ENCODE data around the gene LZTR1. TPM values are rescaled to one million over a fixed set of nuclear protein-coding genes. Genes with fewer than 3 reads are reported as not detected.

Gene LZTR1
- total and polyA plus RNA-seq, 10 of the 15 experiments (the other 5 are each of a cell fraction or from before 2014, with no cell fraction given): 0.82 to 50.3 (median 19.3) TPM

GRCh38 chr22:20967697-20968211 is 14.3 kb upstream of the LZTR1 start:
- no peak overlapping the region for H3K4me3 ChIP-seq
- no peak overlapping the region for H3K4me2 ChIP-seq (ENCODE audit: control insufficient read depth, insufficient read depth)
- ChIA-PET CTCF (interaction anchor here (0.8 kb wide), 1 partner anchor 14 kb away, joined by 3 read pairs; the partner anchor contains the start of gene LZTR1), POLR2A (no interaction called here), RAD21 (ENCODE audit: unreplicated experiment) (no interaction called here), SMC1A (ENCODE audit: uncharacterized antibody, unreplicated experiment) (no interaction called here)
- H3K27me3 ChIP-seq (replicated peaks in 1 of 2; ENCODE audit: control insufficient read depth in 2 of 2, insufficient read depth in 2 of 2, low read length in 1 of 2): peaks cover 2 to 4% of the 10 kb centered on the region in 2 experiments; a peak in 3 of 4 replicates
- FAIRE-seq (no peak), ATAC-seq (no peak), DNase-seq (ENCODE audit: low read depth, low spot score) (no peak)
- H4K20me1 ChIP-seq (ENCODE audit: control insufficient read depth, insufficient read depth): no peaks in the 10 kb centered on the region; the same call in 1 of the 2 replicates
- no peak overlapping the region for H3K27ac ChIP-seq (ENCODE audit: control insufficient read depth, insufficient read depth)
- no peaks in the 10 kb centered on the region for H3K36me3 ChIP-seq (ENCODE audit: control insufficient read depth in 2 of 2, insufficient read depth in 2 of 2, low read length in 1 of 2)
- no peak overlapping the region for H3K9ac ChIP-seq (ENCODE audit: control insufficient read depth, insufficient read depth, low read length)
- in situ Hi-C loops (cut with MboI): no loop called here
- intact Hi-C loops (cut with micrococcal nuclease; ENCODE audit: unreplicated experiment): no loop called here
- WGBS (ENCODE audit: insufficient coverage, insufficient replicate concordance, low lambda C conversion rate, missing lambda C conversion rate): 52% methylated on average over 11 of the region's 19 CpGs
- no TSS peak for BruUV-seq (replicated peaks)
- peaks cover 3% of the 10 kb centered on the region; the same call in 1 of the 2 replicates for H3K4me1 ChIP-seq (ENCODE audit: control insufficient read depth, insufficient read depth, low read length)
- H3K79me2 ChIP-seq (ENCODE audit: control insufficient read depth, insufficient read depth, low read length): no peaks in the 10 kb centered on the region
- no peak overlapping the region for H2AFZ ChIP-seq (ENCODE audit: control insufficient read depth, low read depth, low read length)
- H3K9me3 ChIP-seq (replicated peaks; ENCODE audit: control insufficient read depth, insufficient read depth, low read length): no peaks in the 10 kb centered on the region
- TF ChIP-seq PML (IDR thresholded peaks at IDR 0.05; ENCODE audit: low read length): no peak
- no peak for TF ChIP-seq BCL3 (IDR thresholded peaks at IDR 0.05; ENCODE audit: borderline replicate concordance, insufficient read depth, low read depth, low read length, poor library complexity, severe bottlenecking)
- TF ChIP-seq ETV6 (conservative IDR thresholded peaks at IDR 0.05 in 1 of 2, IDR thresholded peaks at IDR 0.05 in 1 of 2; ENCODE audit: borderline replicate concordance in 1 of 2, low read depth in 1 of 2): no peak
- no peak for TF ChIP-seq SMC3 (IDR thresholded peaks at IDR 0.05; ENCODE audit: borderline replicate concordance, low read length)
- TF ChIP-seq IRF3 (IDR thresholded peaks at IDR 0.05): no peak
- no peak for TF ChIP-seq EED (IDR thresholded peaks at IDR 0.05; ENCODE audit: low read depth)
- TF ChIP-seq CEBPB (IDR thresholded peaks at IDR 0.05; ENCODE audit: borderline replicate concordance in 1 of 2, low read depth in 2 of 2, low read length in 2 of 2): no peak
- no peak for TF ChIP-seq TCF3 (IDR thresholded peaks at IDR 0.05; ENCODE audit: borderline replicate concordance, insufficient read depth, low read depth, low read length)
- no peak for TF ChIP-seq RCOR1 (conservative IDR thresholded peaks at IDR 0.05; ENCODE audit: low read depth, low read length)
- TF ChIP-seq, protein P1, sequence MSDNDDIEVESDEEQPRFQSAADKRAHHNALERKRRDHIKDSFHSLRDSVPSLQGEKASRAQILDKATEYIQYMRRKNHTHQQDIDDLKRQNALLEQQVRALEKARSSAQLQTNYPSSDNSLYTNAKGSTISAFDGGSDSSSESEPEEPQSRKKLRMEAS (IDR thresholded peaks at IDR 0.05; ENCODE audit: low read depth, low read length): no peak
- no peak for TF ChIP-seq ZBTB4 (CRISPR knock-in tag; IDR thresholded peaks at IDR 0.05)
- TF ChIP-seq, protein P2, sequence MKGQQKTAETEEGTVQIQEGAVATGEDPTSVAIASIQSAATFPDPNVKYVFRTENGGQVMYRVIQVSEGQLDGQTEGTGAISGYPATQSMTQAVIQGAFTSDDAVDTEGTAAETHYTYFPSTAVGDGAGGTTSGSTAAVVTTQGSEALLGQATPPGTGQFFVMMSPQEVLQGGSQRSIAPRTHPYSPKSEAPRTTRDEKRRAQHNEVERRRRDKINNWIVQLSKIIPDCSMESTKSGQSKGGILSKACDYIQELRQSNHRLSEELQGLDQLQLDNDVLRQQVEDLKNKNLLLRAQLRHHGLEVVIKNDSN (IDR thresholded peaks at IDR 0.05; ENCODE audit: borderline replicate concordance, extremely low read length, insufficient read depth, low read depth, low read length): no peak
- no peak for TF ChIP-seq SPI1 (IDR thresholded peaks at IDR 0.05; ENCODE audit: borderline replicate concordance, insufficient read depth, low read depth, low read length)
